ENCODE measurements around the gene CD24.
"Not testable (repeated sequence)": the region's sequence is repeated elsewhere in the genome, so short reads cannot be mapped to it uniquely, and the experiment has no call there.

CD24 gene

GRCh38 chr6:106976270-106976669, 1.7 kb upstream of the CD24 start:
- no peak for TF ChIP-seq CTCF (IDR thresholded peaks at IDR 0.05; ENCODE audit: insufficient read depth, low read depth, low read length, missing control alignments)
- no peak for DNase-seq (ENCODE audit: low read depth)
- no peak overlapping the region for H3K4me3 ChIP-seq (ENCODE audit: low read depth, low read length)

- no peak for TF ChIP-seq CTCF (IDR thresholded peaks at IDR 0.05; ENCODE audit: insufficient read depth, low read depth, low read length, missing control alignments)
- no peak for DNase-seq (ENCODE audit: low read depth)
- H3K4me3 ChIP-seq (ENCODE audit: low read depth, low read length): peak overlapping the region; percentile 82
Observed at GRCh38 chr6:106975738-106976064, 1.2 kb upstream of the CD24 start.

GRCh38 chr6:106974999-106975737, 639 bp upstream of the CD24 start:
- peak; percentile 61 for DNase-seq (ENCODE audit: low read depth)
- peak; percentile 31 for TF ChIP-seq CTCF (IDR thresholded peaks at IDR 0.05; ENCODE audit: insufficient read depth, low read depth, low read length, missing control alignments)
- H3K4me3 ChIP-seq (ENCODE audit: low read depth, low read length): peak overlapping the region; percentile 82

- no peak for DNase-seq (ENCODE audit: low read depth)
- H3K4me3 ChIP-seq (ENCODE audit: low read depth, low read length): peak overlapping the region; percentile 48
- TF ChIP-seq CTCF (IDR thresholded peaks at IDR 0.05; ENCODE audit: insufficient read depth, low read depth, low read length, missing control alignments): no peak
Observed at GRCh38 chr6:106973836-106974335, 643 bp downstream of the CD24 start.

GRCh38 chr6:106973018-106973835, 1.3 kb downstream of the CD24 start:
- no peak for DNase-seq (ENCODE audit: low read depth)
- TF ChIP-seq CTCF (IDR thresholded peaks at IDR 0.05; ENCODE audit: insufficient read depth, low read depth, low read length, missing control alignments): no peak
- H3K4me3 ChIP-seq (ENCODE audit: low read depth, low read length): peak overlapping the region; percentile 48

- H3K4me3 ChIP-seq (ENCODE audit: low read depth, low read length): no peak overlapping the region
Observed at GRCh38 chr6:106972500-106972899, 2.0 kb downstream of the CD24 start.

GRCh38 chr6:106970769-106971168, 3.8 kb downstream of the CD24 start:
- not testable (repeated sequence) for H3K4me3 ChIP-seq (ENCODE audit: low read depth, low read length); DNase-seq (ENCODE audit: low read depth)

More at GRCh38 chr6:106972500-106972899, 2.0 kb downstream of the CD24 start:
- TF ChIP-seq CTCF (IDR thresholded peaks at IDR 0.05; ENCODE audit: insufficient read depth, low read depth, low read length, missing control alignments): no peak
- no peak for DNase-seq (ENCODE audit: low read depth)
